NCI-H446 treated with DMSO at 0.1 percent for 48 hours (cell line): ENCODE data around the gene NSF.
"Not testable (repeated sequence)": the region's sequence is repeated elsewhere in the genome, so short reads cannot be mapped to it uniquely, and the experiment has no call there.

ENCODE experiments used
- DNase-seq: peaks from one replicate; lab custom pipeline; 2025; lab: John Stamatoyannopoulos, UW

The NSF gene

DNA sequence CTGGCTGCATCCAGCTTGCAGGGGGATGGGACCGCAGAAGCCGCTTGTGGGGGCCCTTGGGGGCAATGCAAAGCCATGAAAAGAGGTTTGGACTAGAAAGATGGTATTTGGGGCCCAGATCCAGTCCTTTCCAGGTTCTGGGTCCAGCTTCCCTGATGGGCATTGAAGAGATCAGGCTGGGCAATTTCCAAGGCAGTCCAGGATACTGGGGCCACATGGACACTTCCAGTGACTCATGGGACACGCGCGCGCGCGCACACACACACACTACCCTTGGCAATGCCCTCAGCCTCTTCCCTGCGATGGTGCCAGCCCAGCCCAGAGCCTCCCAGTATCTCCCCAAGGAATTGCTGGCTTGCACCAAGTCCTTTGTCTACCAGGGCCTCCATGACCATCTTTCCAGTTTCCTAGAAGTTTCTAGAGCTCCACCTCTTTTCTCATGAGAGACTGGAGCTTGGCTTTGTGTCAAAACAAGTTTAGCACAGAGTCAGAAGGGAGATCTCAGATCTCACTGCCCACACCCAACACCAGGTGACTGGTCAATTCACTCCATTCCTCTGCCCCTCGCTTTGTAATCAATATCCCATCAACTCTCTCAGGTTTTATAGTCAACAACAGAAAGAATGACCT lies 183.8 kb downstream of the NSF start:
- DNase-seq, result no peak

DNA sequence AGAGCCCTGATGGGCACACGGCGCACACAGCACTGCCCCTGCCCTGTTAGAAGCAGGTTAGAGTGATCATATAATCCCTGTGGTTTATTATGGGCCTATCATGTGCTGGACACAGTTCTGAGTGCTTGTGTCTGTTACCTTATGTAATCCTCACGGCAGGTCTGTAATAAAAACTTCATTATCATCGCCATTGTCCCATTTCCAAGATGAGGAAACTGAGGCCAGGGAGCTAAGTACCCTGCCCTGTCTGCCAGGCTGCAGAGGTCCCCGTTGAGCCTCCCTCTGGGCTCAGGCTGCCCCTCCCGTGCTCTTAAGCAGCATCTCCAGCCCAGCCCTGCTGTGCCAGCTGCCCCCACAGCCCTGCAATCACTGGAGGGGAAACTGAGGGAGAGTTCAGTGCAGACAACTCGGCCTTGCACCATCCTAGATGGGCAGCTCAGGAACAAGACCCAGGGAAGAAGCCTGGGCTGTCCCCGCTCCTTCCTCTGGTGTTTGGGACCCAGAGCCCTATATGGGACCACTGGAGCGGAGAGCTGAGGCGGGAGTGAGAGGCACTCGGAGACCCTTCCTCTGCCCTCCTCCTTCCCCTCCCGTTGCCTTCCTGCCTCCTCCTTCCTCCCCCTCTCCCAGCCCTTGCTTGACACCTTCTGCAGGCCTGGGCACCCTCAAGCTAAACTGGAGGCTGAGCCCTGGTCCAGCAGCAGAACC lies 186.0 kb downstream of the NSF start:
- DNase-seq, result no peak

- DNase-seq, result no peak
Observed at GRCh38 chr17:46777943-46778915, 187.8 kb downstream of the NSF start.

- no peak for DNase-seq
Observed at GRCh38 chr17:46780003-46780373, 189.5 kb downstream of the NSF start.

DNA sequence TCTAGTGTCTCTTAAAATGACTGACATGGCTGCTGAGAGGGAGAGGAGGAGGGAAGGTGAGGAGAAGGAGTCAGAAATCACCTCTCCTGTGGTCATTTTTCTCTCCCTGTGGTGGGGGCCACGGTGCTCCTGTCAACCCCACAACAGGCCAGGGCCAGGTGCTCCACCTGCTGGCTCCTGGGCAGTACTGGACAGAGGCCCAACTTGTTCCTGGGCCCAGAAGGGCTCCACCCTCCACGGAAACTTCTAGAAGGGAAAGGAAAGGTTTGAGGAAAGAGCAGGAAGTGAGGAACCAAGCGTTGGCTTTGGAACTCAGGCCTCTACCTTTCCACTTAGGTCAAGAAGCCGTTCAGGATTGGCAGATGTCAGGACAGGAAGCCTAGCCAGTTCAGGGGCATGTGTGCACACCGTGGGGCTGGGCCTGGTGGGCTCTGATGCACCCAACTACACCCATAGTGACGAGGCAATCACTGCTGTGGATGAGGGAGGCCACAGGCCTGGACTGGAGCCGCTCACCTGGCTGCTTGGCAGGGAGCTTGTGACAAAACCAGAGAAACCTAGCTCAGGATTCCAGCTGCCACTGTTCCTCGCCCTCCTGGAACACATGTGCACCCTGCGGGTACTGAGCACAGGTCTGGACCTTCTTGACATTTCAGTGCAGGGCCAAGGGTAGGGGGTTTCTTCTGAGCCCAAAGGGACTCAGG lies 191.9 kb downstream of the NSF start:
- no peak for DNase-seq

DNA sequence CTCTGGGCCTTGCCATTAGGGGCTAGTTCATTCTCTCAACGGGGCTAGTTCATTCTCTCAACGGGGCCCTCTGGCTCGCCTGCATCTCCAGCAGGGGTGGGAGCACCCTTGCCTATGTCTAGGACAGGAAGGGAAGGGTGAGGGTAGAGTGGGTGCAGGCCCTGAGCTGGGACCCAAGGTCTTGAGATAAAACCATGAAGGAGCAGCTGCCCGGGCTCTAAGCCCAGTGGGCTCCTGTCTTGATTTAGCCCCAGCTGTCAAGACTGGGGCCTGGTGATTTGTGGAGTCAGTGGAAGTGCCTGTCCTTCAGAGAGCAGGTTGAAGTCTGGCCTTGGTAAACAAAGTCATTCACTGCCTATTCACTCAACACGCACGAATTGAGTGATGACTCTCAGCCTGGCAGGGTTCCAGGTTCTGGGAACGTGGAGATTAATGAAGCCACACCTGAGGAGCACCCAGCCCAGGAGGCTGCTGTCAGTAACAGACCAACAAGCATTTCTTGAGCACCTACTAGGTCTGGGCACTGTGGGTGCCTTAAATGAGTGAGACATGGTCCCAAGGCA lies 192.6 kb downstream of the NSF start:
- DNase-seq, result no peak

DNA sequence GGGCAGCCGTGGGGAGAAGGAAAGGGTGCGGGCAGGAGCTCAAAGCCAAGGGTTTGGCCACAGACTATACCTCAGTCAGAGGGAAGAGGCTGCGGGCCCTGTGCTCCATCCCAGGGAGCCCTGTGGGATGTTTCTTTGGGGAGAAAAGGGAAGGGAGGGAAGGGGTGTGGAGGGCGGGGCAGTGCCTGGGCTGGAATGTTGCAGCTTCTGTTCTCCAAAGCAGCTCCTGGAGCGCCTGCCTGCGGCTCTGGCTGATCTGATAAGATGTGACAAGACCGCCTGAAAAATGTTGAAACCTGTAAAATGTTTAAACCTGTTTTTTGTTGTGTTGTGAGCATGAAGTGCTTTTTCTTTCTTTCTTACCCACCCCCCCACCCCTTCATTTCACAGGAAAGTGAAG lies 195.2 kb downstream of the NSF start:
- DNase-seq, result no peak

- DNase-seq, result no peak
Observed at GRCh38 chr17:46787478-46787877, 197.0 kb downstream of the NSF start.

- no peak for DNase-seq
Observed at GRCh38 chr17:46788300-46788699, 197.8 kb downstream of the NSF start.

DNA sequence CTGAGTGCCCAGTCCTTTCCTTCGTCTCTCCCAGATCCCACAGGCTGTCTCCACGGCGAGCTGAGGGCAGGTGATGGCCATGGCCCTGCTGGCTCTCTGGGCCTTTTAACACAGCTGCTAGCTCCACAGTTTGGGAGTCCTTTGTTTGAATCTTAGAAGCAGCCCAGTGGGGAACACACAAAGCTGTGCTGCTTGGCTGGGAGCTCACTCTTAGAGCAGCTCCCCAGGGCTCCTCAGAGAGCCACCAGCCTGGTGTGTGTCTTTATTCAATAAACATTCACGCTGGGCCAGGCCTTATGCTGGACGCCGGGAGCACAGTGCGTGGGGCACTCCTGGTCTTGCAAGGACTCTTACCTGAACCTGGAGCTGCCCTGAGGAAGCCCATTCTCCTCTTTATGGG lies 198.3 kb downstream of the NSF start:
- DNase-seq, result no peak

- no peak for DNase-seq
Observed at GRCh38 chr17:46789610-46790009, 199.1 kb downstream of the NSF start.

DNA sequence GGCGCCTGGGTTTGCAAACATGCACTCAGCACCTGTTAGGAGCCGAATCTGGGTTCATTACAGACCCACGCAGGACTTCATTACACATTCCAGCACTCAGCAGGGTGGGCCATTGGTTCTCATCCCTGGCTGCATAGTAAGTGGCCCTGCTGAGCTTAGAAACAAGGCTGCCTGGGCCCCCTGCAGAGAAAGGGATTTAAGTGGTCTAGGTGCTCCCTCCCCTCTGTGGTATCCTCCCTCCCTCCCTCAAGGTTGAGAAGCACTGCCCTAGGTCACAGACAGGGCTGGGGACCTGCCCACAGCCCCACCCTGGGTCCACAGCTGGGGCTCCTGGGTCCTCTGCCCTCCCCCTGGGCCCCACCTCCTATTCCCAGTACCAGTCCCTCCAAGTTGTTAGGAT lies 199.7 kb downstream of the NSF start:
- DNase-seq, result no peak

DNA sequence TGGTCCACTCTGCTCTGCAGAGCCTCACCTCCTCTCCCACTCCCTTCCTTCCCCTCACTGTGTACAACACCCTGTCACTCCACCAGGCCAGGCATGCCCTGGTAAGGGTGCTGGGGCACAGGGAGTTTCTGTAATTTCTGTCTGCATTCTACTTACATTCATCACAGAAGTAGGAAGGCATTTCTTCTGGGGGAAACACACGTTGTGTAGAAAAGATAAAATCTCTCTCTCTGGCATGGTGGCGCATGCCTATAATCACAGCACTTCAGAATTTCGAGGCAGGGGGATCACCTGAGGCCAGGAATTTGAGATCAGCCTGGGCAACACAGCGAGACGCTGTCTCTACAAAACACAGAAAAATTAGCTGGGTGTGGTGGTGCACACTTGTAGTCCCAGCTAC lies 201.1 kb downstream of the NSF start:
- no peak for DNase-seq

DNA sequence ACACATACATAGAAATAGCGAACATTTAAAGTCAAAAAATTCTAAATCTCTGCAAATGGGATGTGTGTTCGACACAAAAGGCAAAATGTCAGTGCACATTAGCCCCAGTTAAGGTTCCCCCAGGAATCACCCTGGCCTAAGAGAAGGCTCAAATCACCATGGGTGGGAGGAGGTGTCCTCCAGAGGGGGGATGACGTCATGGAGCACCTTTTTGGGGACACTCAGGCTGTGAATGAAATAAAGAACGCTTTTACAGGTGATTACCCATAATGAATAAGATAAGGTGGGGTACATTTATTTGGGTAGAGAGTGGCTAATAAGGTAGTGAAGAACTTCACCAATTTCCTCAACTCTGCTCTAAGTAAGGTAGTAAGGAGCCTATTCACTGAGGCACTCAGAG lies 201.6 kb downstream of the NSF start:
- DNase-seq, result no peak

GRCh38 chr17:46793023-46793422 lies 202.6 kb downstream of the NSF start:
- DNase-seq, result not testable (repeated sequence)

- DNase-seq, result no peak
Observed at GRCh38 chr17:46793541-46793940, 203.1 kb downstream of the NSF start.

DNA sequence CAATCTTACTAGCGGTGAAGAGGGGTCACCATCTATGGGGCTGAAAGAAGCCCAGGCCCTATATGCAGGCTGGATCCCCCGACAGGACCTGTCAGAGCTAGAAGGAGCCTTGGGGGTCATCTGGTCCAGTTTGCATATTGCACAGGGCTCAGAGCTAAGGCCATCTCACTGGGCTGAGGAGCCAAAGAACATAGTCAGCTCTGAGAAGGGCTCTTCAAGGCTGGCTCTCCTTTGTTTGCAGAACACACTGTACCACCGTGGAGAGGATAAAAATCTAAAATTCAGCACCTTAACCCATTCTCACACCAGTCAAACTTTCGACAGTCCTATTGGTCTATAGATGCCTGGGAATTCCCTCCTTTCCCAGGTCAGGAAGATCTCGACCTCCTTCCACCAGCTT lies 203.8 kb downstream of the NSF start:
- no peak for DNase-seq

DNA sequence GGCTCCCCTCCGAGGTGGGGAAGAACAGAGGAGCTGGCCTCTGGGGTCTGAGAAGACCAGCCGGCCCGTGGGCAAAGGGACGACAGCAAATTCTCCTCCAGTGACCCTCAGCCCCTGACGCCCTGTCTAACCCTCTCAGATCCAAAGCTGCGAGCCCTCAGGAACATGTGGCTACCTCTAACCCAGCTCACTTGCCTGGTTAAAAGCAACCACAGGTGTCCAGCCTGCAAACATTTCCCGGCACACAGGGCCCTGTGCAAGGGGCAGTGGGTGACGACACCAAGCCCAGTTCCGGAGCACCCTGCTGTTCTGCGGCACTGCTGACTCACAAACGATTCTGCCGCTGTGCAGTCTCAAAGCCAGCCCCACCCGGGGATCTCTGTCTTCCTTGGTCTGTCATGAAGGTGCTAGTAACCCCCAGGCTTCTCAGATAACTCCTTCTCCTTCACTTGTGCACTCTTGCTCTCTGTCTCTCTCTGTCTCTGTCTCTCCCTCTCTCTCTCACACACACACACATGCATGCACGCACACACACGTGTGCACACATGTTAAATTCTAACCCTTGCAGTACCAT lies 205.0 kb downstream of the NSF start:
- DNase-seq, result no peak

GRCh38 chr17:46796084-46796483 lies 205.6 kb downstream of the NSF start:
- DNase-seq, result no peak

DNA sequence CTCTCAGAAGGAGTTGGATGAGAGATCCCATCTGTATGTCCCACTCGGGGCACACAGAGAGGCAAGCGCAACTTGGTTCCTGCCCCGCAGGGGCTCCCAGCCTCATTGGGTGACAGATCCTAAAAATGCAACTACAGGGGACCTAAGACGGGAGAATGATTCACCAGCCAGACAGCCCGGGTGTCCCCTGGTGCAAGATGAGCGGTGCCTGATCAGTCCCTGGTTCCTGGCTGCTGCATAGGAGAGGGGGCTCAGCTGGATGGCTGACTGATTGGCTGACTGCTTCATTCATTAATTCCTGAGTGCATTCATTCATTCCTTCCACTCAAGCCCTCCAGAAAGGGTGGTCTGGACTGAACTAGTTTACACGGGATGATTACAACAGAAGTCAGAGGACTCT lies 206.1 kb downstream of the NSF start:
- no peak for DNase-seq

DNA sequence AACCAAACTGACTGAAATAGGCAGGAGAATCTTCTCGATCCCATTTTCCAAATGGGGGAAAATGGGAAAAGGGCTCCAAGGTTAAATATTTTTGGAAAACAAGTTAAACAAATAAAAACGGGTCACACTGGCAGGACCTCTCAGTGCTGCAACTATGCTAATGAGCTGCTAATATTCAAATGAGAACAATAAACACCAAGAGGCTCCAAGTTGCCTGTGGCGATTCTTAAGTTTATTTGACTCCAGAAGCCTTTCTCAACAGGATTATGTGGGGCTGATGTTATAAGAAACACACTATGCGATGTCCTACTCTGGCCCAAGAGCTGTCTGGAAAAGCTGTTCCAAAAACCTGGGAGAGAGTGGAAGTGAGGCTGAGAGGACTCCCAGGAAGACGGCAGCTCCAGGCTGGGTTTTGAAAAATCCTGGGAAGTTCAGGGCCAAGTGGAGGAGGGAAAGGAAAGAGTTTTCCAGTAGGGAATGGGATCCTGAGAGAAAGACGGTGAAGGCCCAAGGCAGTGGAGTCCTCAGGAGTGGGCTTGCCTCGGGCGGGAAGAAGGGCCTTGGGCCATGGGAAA lies 206.6 kb downstream of the NSF start:
- DNase-seq, result no peak
